Duodenal mucosa (tissue), 2 donors: ENCODE data around the gene SBF2.

Experiments
- H3K27ac ChIP-seq: one replicate; pipeline ENCODE4 v1.7.0; 2013; ENCODE audit warnings: low read depth, low read length
- H3K27me3 ChIP-seq, 2 donors: one replicate each; pipeline ENCODE4 v1.7.0; 2013; ENCODE audit warnings: low read length in 2 of 2, control low read depth in 1 of 2; ENCODE audit not compliant: insufficient read depth in 2 of 2, control insufficient read depth in 1 of 2
- H3K36me3 ChIP-seq, 2 donors: one replicate each; pipeline ENCODE4 v1.7.0; 2013; ENCODE audit warnings: low read length in 2 of 2, control low read depth in 1 of 2; ENCODE audit not compliant: insufficient read depth in 2 of 2, control insufficient read depth in 1 of 2
- H3K4me1 ChIP-seq, 2 donors: one replicate each; pipeline ENCODE4 v1.7.0; 2013; ENCODE audit warnings: low read length in 2 of 2, control low read depth in 1 of 2; ENCODE audit not compliant: insufficient read depth in 2 of 2, control insufficient read depth in 1 of 2
- H3K4me3 ChIP-seq, 2 donors: one replicate each; pipeline ENCODE4 v1.7.0; 2013; ENCODE audit warnings: low read length in 2 of 2, low read depth in 1 of 2
- H3K9ac ChIP-seq, 2 donors: one replicate each; pipeline ENCODE4 v1.7.0; 2013; ENCODE audit warnings: low read length in 2 of 2, low read depth in 1 of 2
- H3K9me3 ChIP-seq, 2 donors: one replicate each; pipeline ENCODE4 v1.7.0; 2013; ENCODE audit warnings: low read length in 2 of 2, control low read depth in 1 of 2; ENCODE audit not compliant: control insufficient read depth in 1 of 2

Gene SBF2

GRCh38 chr11:10285148-10285802 lies 8.7 kb downstream of the SBF2 start:
- Histone ChIP-seq H3K36me3 (peaks cover 0 to 2% of the 10 kb centered on the region in 2 donors), H3K27me3 (no peaks in the 10 kb centered on the region), H3K4me1 (peaks cover 7 to 13% of the 10 kb centered on the region in 2 donors), H3K27ac (no peak overlapping the region), H3K9ac (no peak overlapping the region), H3K4me3 (no peak overlapping the region), H3K9me3 (no peaks in the 10 kb centered on the region)

GRCh38 chr11:10283991-10284390 lies 10.0 kb downstream of the SBF2 start:
- no peaks in the 10 kb centered on the region for H3K36me3 ChIP-seq
- H3K9ac ChIP-seq, result no peak overlapping the region
- H3K4me1 ChIP-seq, result peaks cover 3 to 13% of the 10 kb centered on the region in 2 donors
- no peak overlapping the region for H3K4me3 ChIP-seq
- H3K9me3 ChIP-seq, result no peaks in the 10 kb centered on the region
- H3K27me3 ChIP-seq, result no peaks in the 10 kb centered on the region
- no peak overlapping the region for H3K27ac ChIP-seq

GRCh38 chr11:10282117-10282516 lies 11.9 kb downstream of the SBF2 start:
- Histone ChIP-seq H3K4me1 (peaks cover 3 to 13% of the 10 kb centered on the region in 2 donors), H3K27ac (no peak overlapping the region), H3K4me3 (no peak overlapping the region), H3K27me3 (no peaks in the 10 kb centered on the region), H3K9ac (no peak overlapping the region), H3K36me3 (no peaks in the 10 kb centered on the region), H3K9me3 (no peaks in the 10 kb centered on the region)

- Histone ChIP-seq H3K27me3 (no peaks in the 10 kb centered on the region), H3K9me3 (no peaks in the 10 kb centered on the region), H3K36me3 (no peaks in the 10 kb centered on the region), H3K4me3 (no peak overlapping the region), H3K4me1 (no peaks in the 10 kb centered on the region), H3K9ac (no peak overlapping the region), H3K27ac (no peak overlapping the region)
Measured at GRCh38 chr11:10275714-10276113, 18.3 kb downstream of the SBF2 start.

- Histone ChIP-seq H3K9me3 (no peaks in the 10 kb centered on the region), H3K27ac (no peak overlapping the region), H3K9ac (no peak overlapping the region), H3K36me3 (no peaks in the 10 kb centered on the region), H3K4me3 (no peak overlapping the region), H3K4me1 (no peaks in the 10 kb centered on the region), H3K27me3 (no peaks in the 10 kb centered on the region)
Measured at GRCh38 chr11:10274726-10275125, 19.3 kb downstream of the SBF2 start.

- H3K9ac ChIP-seq, result no peak overlapping the region
- no peaks in the 10 kb centered on the region for H3K36me3 ChIP-seq
- H3K4me3 ChIP-seq, result no peak overlapping the region
- H3K4me1 ChIP-seq, result no peaks in the 10 kb centered on the region
- H3K9me3 ChIP-seq, result no peaks in the 10 kb centered on the region
- no peak overlapping the region for H3K27ac ChIP-seq
- no peaks in the 10 kb centered on the region for H3K27me3 ChIP-seq
Measured at GRCh38 chr11:10273738-10274137, 20.3 kb downstream of the SBF2 start.

GRCh38 chr11:10272132-10272531 lies 21.9 kb downstream of the SBF2 start:
- Histone ChIP-seq H3K4me3 (no peak overlapping the region), H3K9me3 (no peaks in the 10 kb centered on the region), H3K27me3 (no peaks in the 10 kb centered on the region), H3K36me3 (no peaks in the 10 kb centered on the region), H3K4me1 (no peaks in the 10 kb centered on the region), H3K27ac (no peak overlapping the region), H3K9ac (no peak overlapping the region)

GRCh38 chr11:10268746-10269488 lies 25.1 kb downstream of the SBF2 start:
- H3K9ac ChIP-seq, result no peak overlapping the region
- no peaks in the 10 kb centered on the region for H3K9me3 ChIP-seq
- H3K36me3 ChIP-seq, result no peaks in the 10 kb centered on the region
- no peaks in the 10 kb centered on the region for H3K4me1 ChIP-seq
- H3K4me3 ChIP-seq, result no peak overlapping the region
- H3K27ac ChIP-seq, result no peak overlapping the region
- H3K27me3 ChIP-seq, result no peaks in the 10 kb centered on the region

GRCh38 chr11:10267821-10268220 lies 26.2 kb downstream of the SBF2 start:
- H3K4me1 ChIP-seq, result no peaks in the 10 kb centered on the region
- no peak overlapping the region for H3K27ac ChIP-seq
- H3K4me3 ChIP-seq, result no peak overlapping the region
- H3K9me3 ChIP-seq, result no peaks in the 10 kb centered on the region
- H3K36me3 ChIP-seq, result no peaks in the 10 kb centered on the region
- no peaks in the 10 kb centered on the region for H3K27me3 ChIP-seq
- H3K9ac ChIP-seq, result no peak overlapping the region

GRCh38 chr11:10265936-10266335 lies 28.1 kb downstream of the SBF2 start:
- Histone ChIP-seq H3K9ac (no peak overlapping the region), H3K4me3 (no peak overlapping the region), H3K36me3 (no peaks in the 10 kb centered on the region), H3K27me3 (no peaks in the 10 kb centered on the region), H3K9me3 (no peaks in the 10 kb centered on the region), H3K4me1 (no peaks in the 10 kb centered on the region), H3K27ac (no peak overlapping the region)
